Kasumi-1 (cell line): ENCODE measurements around the gene TMEM8B.
A peak's percentile ranks its signal among the peaks of the same experiment; 100 is the strongest.
"Not testable (repeated sequence)": the region's sequence is repeated elsewhere in the genome, so short reads cannot be mapped to it uniquely, and the experiment has no call there.

Experiments
- DNase-seq, 2 experiments: peaks; one replicate each; lab custom pipeline; 2025; lab: John Stamatoyannopoulos, UW

The TMEM8B gene

DNA sequence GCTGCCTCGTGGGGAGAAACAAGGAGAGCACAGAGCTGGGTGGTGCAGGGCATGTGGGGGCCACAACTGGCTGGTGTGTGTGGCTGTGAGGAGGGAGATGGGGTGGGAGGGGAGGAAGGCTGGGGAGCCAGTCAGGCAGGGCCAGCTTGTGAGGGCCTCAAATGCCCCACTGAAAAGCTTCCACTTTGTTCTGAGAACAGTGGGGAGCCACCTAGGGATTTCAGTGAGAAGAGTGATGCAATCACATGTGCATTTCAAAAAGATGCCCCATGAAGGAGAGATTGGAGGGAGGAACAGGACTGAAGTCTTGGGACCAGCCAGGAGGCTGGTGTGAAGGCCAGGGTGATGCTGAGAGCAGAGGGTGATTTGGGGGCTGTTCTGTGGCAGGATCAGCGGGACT lies 39.9 kb downstream of the TMEM8B start:
- no peak for DNase-seq

DNA sequence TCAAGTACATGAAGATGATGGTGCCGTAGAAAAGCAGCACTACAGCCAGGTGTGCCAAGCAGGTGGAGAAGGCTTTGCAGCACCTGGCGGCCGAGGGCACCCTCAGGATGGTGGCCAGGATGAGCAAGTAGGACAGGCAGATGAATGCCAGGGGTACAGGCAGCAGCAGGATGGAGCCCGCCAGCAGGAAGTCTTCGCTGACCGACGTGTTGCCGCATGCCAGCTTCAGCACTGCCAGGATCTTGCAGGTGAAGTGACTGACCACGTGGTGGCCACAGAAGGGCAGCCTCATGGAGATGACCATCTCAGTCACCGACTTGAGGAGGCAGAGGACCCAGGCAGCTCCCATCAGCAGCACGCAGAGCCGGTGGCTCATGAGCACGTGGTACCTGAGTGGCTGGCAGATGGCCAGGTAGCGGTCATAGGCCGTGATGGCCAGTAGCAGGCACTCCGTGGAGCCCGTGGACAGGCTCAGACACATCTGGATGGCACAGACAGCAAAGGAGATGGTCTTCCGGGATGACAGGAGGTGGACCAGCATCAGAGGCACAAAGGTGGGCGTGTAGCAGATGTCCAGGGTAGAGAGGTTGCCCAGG lies 40.7 kb downstream of the TMEM8B start:
- DNase-seq, result no peak

DNA sequence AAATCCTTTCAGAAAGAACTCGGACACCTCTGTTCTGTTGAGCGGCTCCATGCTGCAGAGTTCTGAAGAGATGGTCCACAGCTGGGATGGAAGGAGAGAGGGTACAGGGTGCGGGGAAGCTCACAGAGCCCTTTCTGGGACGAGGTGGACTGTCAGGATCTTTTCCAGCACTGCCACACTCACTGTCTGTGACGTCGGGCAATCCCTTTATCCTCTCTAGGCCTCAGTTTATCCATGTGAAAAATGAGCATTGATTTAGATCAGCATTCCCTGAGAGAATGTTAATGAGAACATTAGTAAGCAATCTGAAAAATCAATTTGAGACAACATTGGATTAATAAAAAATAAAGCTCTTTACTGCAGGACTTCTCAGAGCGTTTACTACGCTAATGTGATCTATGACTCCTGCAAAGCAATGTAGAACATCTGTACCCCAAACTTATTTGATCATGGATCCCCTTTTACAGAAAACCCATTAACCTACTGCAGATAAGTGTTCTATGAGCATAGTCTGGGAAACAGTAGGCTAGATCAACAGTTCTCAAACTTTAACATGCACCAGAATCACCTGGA lies 41.4 kb downstream of the TMEM8B start, which contains the start of gene OR13J1:
Gene OR13J1 (minus strand): TSS at position 51 of the 573 bp plus-strand sequence. CDS start 0 bp downstream, at position 51.
- no peak for DNase-seq

DNA sequence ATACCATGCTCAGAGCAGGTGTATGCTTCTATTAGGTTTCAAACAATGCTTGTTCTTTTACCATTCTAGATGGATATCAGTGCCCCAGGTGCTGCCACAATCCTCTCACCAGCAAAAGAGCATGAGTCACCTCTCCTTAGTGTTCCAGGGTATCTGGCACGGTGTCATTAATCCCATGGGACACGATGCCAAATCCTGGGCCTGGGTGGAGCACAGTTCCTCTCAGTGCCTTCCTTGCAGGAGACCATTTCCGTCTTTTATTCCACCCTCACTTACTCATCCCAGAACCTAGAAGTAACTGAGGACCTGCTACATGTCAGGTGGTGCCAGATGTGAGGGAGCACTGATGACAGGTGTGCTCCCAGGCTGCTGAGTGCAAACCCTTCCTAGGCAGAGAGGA lies 42.5 kb downstream of the TMEM8B start:
- no peak for DNase-seq

DNA sequence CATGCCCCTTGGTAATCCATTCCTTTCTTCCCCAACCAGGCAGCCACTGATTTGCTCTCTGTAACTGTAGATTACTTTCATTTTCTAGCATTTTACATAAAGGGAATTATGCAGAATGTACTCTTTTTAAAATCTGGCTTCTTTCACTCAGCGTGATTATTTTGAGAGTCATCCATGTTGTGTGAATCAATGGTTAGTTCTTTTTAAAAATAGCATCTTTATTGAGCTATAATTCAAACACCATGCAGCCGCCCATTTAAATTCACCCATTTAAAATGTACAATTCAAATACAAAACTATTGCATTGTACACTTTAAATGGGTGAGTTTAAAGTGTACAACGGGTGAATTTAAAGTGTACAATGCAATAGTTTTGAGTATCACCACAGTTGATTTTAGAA lies 43.5 kb downstream of the TMEM8B start:
- no peak for DNase-seq

DNA sequence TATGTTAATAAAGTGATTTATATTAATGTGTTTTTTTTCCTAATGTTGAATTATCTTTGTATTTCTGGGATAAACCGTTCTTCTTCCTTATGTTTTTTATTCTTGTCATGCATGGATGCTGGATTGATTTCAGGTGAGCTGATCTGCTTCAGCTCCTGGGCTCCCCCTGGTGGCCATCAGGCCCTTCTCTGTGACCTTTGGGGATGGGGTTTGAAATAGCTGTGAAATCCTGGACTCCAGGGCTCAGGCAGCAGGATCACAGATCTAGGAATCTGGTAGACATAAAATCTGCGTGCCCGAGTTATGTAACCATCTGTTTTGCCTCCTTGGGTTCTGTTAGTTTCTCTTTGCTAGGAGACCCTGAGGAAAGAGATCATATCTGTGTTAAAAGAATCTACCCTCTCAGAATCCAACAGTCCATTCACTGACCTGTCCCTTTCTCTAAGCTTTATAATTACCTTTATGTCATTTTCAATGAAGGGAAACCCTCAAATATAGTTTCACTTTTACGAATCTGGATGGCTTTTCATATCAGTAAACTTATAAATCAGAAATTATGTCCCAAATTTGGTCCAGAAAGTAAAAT lies 53.3 kb downstream of the TMEM8B start:
- peak; percentile 19 to 50 for DNase-seq

DNA sequence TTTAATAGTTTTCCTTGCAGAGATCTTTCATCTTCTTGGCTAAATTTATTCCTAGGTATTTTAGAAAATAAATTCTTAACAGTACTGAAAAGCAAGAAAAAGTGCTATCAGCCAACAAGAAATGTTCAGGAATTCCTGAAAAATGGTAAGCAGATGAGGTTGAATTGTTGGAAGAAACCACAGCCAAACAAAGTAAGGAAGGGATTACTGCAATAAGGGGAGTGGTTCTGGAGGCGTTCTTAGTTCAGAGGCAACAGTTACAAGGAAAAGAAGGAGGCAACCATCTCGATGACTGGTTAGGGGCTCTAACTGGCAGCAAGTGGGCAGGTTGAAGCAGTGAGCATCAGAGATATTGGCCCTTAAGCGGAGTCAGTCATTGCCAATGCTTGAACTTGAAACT lies 54.0 kb downstream of the TMEM8B start:
- no peak for DNase-seq

DNA sequence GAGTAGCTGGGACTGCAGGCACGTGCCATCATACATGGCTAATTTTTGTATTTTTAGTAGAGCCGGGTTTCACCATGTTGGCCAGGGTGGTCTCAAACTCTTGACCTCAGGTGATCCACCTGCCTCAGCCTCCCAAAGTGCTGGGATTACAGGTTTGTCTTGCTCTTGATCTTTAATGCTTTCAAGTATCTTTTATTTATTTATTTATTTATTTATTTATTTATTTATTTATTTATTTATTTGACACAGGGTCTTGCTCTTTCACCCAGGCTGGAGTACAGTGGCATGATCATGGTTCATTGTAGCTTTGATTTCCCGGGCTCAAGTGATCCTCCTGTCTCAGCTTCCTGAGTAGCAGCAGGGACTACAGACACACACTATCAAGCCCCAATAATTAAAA lies 55.9 kb downstream of the TMEM8B start:
- not testable (repeated sequence) for DNase-seq

DNA sequence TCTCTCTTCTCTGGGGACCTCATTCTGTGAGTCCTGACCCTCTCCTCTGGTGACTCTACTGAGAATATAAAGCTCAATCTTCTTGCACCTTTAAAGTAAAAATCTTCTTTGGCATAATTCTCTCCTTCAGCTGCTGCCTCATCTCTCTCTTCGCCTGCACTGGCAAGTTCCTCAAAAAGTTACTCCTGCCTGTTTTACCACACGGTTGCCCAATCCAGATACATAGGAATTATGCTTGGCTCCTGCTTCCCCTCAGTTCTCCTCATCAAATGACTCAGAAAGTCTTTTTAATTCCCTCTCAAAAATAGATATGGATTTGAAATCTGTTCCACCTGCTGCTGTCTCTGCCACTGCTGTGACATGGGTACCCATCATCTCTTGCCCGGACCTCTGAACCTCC lies 62.6 kb downstream of the TMEM8B start:
- peak; percentile 39 to 40 for DNase-seq

DNA sequence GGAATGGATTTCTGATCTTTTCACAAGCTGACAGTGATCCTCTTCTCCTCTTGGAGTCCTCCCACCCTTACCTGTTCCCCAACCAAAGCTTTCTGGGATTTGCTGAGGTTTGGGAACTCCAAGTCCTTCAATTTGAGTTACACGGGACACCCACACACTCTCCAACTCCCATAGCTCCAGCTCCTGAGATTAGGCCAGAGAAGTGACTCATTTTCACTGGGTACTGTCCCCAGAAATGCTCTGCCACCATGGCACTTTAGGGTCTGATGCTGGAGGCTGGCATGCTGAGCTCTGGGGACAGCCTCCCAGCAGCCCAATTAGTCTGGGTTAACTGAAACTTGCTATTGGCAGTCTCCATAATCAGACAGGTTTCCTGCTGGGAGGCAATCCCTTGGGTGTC lies 63.0 kb downstream of the TMEM8B start:
- DNase-seq, result no peak

DNA sequence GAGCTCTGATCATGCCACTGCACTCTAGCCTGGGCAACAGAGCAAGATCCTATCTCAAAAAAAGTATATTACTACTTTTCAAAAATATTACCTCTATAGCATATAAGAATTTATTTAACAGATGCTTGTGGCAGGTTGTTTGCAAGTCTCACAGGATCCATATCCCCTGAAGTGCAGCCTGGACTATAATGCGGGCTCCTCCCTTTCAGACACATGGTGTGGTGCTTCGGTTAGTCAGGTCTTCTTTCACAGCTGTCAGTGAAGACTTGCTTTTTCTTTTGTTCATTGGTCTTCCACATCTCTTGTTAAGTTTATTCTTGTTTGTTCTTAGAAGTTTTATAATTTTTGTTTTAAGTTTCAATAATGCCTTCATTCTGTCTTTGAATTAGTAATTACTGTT lies 67.5 kb downstream of the TMEM8B start:
- DNase-seq, result no peak

DNA sequence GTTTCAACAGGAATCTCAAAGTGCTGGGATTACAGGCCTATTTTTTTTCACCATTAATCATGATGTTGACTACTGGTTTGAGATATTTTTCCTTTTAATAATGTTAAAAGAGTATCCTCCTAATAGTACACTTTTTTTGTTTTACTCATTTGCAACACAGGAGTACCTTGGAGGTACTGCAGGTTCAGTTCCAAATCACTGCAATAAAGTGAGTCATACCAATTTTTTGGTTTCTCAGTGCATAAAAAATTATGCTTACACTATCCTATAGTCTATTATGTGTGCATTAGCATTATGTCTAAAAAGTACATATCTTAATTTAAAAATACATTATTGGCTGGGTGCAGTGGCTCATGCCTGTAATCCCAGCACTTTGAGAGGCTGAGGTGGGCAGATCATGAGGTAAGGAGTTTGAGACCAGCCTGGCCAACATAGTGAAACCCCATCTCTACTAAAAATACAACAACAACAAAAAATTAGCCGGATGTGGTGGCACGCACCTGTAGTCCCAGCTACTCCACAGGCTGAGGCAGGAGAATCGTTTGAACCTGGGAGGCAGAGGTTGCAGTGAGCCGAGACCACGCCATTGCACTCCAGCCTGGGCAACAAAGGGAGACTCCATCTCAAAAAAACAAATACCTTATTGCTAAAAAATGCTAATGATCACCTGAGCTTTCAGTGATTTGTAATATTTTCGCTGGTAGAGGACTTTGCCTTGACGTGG lies 68.5 kb downstream of the TMEM8B start:
- not testable (repeated sequence) for DNase-seq

DNA sequence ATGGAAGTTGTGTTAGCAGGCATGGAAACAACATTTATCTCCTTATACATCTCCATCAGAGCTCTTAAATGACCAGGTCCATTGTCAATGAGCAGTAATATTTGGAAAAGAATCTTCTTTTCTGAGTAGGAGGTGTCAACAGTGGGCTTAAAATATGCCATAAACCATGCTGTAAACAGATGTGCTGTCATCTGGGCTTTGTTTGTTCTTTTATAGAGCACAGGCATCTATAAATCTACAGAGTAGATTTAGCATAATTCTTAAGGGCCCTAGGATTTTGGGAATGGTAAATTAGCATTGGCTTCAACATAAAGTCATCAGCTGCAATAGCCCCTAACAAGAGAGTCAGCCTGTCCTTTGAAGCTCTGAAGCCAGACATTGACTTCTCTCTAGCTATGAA lies 69.3 kb downstream of the TMEM8B start:
- DNase-seq, result no peak

DNA sequence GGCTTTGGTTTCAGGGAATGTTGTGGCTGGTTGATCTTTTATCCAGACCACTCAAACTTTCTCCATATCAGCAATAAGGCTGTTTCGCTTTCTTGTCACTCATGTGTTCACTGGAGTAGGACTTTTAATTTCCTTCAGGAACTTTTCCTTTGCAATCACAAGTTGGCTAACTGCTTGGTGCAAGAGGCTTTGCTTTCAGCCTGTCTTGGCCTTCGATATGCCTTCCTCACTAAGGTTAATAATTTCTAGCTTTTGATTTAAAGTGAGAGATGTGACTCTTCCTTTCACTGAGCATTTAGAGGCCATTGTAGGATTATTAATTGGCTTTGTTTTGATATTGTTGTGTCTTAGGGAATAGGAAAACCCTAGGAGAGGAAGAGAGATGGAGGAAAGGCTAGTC lies 70.0 kb downstream of the TMEM8B start:
- DNase-seq, result no peak

DNA sequence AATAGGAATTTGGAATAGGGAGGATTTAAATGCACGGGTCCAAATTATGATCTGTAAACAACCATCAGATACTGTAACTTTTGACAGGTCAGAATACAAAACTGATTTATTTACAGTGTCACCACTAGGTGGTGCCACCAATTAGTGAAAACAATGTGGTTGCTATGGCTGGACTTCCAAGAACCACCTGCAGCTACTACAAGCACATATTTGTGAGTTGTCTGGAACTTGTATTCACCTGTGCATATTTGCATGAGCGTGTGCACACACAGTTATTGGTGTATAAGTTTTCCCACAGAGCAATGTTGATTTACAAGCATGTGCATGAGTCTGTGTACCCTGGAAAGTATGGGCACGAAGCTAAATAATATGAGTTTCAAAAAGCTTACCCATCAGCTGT lies 74.0 kb downstream of the TMEM8B start:
- peak; percentile 28 to 34 for DNase-seq

DNA sequence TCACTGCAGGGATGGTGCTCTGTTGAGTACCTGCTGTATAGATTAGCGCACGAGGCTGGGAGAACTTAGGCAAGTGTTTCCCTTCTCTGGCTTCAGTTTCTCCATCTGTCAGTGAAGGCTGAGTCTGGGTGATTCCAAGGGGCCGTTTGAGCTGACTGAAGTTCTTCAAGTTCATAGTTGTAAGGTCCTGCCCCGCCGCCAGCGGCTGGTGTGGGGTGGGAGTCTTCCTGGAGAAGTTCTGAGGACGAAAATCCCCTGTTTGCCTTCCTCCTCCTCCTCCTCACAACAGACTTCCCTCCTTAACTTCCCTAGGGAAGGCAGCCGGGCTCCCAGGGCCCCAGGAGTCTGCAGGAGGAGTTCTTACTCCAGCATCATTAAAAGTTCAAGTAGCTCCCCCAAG lies 75.3 kb downstream of the TMEM8B start:
- no peak for DNase-seq

DNA sequence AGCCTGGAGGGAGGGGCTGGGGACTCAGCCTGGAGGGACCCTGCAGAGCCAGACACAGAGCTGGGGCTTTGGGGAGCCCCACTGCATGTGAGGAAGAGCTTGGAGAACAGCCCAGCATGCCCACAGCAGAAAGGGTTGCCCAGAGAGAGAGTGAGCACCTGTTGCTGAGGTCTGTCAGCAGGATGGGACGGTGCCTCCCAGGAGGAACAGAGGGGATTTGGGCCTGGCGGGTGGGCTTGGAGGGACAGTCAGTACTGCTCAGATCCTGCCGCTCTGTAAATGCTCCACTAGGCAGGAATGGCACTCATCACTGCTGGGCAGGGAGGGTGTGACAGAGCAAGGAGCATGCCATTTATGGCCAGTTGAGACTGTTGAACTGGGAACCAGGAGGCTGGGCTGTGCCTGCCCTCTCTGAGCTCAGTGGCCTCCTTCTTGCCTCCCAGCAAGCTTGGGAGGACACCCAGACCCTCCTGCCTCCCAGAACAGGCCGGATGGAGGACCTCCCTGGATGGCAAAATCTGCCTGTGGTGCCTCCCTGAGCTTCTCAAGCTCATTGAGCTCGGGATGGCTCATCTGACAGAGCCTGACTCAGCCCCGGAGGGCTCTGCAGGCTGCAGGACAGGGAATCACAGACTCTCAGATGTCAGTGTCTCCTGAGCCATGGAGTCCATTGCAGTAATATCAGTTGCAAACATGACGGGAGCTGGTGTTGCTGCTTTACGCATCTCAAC lies 76.2 kb downstream of the TMEM8B start:
- no peak for DNase-seq

DNA sequence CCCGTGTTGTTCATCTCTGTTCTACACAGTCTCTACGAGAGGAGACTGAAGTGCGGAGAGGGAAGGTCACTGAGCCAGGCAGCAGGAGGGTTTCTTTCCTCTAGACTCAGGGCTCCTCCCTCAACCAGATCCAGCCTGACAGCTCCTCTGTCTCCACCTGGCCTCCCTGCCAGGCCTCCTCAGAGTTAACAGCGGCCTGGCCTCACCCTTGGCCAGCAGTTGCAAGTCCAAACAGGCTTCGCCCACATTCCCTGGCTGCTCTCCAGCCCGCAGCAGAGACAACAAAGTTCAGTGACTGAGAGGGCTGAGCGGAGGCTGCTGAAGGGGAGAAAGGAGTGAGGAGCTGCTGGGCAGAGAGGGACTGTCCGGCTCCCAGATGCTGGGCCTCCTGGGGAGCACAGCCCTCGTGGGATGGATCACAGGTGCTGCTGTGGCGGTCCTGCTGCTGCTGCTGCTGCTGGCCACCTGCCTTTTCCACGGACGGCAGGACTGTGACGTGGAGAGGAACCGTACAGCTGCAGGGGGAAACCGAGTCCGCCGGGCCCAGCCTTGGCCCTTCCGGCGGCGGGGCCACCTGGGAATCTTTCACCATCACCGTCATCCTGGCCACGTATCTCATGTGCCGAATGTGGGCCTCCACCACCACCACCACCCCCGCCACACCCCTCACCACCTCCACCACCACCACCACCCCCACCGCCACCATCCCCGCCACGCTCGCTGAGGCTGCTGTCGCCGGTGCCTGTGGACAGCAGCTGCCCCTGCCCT lies 77.1 kb downstream of the TMEM8B start, which contains the start of gene HRCT1:
Gene HRCT1 (plus strand): TSS at position 291 of the 768 bp plus-strand sequence. CDS start 86 bp downstream, at position 377.
- DNase-seq, result no peak

DNA sequence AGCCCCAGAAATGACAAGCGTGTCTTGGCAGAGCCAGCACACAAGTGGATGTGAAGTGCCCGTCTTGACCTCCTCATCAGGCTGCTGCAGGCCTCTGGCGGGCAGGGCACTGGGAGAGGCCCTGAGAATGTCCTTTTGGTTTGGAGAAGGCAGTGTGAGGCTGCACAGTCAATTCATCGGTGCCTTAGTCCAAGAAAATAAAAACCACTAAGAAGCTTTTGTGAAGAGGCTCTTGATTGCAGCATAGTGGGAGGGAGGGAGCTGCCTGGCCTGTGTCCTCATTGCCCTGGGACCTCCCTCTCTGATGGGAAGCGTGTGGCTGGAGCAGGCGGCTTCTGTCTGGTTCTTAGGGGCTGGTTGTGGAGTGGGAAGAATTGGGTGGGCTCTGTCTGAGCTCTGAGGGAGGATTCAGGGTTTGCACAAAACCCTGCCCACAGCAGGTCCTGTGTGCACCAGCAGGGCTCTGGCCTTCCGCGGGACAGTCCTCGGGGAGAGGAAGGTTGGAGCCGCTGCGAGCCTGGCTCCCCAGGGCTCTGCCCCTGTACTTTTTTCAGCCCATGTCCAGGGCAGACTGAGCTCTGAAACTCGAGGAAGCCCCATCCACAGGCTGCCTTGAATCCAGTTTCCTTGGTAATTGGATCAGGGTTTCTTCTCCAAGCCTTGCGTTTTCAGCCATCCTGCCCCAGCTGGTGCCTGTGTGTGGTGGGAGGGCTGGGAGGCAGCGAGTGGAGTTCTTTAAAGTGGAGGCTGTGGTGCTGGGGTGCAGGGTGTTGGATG lies 78.1 kb downstream of the TMEM8B start:
- DNase-seq, result no peak

DNA sequence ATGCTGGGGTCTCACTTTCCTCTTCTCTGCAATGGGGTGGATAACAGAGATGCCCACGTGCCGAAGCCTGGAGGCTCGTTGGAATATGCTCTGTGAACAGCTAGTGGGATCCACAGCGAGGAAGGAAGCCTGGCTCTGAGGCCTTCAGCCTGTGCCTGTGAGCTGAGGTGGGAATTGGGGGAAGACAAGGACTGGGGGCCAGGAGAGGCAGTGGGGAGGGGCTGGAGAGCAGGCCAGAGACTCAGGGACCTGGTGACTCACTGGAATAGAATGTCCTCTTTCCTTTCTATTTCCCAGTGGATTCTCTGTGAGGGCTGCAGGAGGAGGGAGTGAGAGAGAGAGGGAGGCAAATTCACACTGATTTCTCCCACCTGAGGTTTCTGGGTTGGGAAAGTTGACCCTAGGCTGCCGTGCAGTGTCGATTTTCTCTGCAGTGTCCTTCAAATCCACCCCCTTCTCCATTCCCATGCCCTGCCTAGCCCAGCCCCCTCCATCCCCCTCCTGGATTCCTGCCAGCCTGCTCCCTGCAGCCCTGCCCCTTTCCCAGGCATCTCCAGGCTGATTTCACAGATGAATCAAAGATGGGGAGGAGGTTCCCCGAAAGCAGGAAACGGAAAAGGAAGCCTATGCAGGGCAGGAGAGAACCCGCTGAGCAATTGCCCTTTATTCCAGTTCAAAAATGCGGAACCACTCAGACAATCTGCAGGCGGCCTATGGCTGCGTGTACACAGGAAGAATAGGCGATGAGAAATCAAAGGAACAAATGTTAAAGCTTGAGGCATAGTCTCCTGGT lies 78.9 kb downstream of the TMEM8B start:
- DNase-seq, result peak; percentile 94 to 95
